WTC11 (cell line): ENCODE results near the gene HYDIN.
"Not testable (repeated sequence)": the region's sequence is repeated elsewhere in the genome, so short reads cannot be mapped to it uniquely, and the experiment has no call there.

Experiments
- CBFB ChIP-seq: sonication (generic); formaldehyde crosslinking; IDR thresholded peaks from 2 replicates; pipeline ENCODE4 v1.8.1; 2022; ENCODE audit warnings: mild to moderate bottlenecking, low read depth, missing genetic modification reagents
- CREB1 ChIP-seq: sonication (generic); formaldehyde crosslinking; IDR thresholded peaks from 2 replicates; pipeline ENCODE4 v1.8.0; 2023; ENCODE audit warnings: mild to moderate bottlenecking, missing genetic modification reagents
- CREM ChIP-seq: sonication (generic); formaldehyde crosslinking; IDR thresholded peaks from 2 replicates; pipeline ENCODE4 v1.8.1; 2022; ENCODE audit warnings: mild to moderate bottlenecking, missing genetic modification reagents, moderate library complexity
- CTCF ChIP-seq: fragments of 200-600 bp; IDR thresholded peaks from 2 replicates; pipeline ENCODE4 v1.8.0; 2022; ENCODE audit warnings: antibody characterized with exemption
- ETV6 ChIP-seq: sonication (generic); formaldehyde crosslinking; IDR thresholded peaks from 2 replicates; pipeline ENCODE4 v1.8.1; 2022; ENCODE audit warnings: mild to moderate bottlenecking, missing genetic modification reagents
- JAZF1 ChIP-seq: fragments of 250-450 bp; sonication (Bioruptor Pico); IDR thresholded peaks from 2 replicates; pipeline ENCODE4 v1.9.0; 2021; ENCODE audit warnings: moderate library complexity, mild to moderate bottlenecking, inconsistent platforms
- NFATC4 ChIP-seq: fragments of 250-450 bp; sonication (Bioruptor Pico); IDR thresholded peaks from 2 replicates; pipeline ENCODE4 v1.9.0; 2021; ENCODE audit warnings: mild to moderate bottlenecking
- NR1H2 ChIP-seq: sonication (generic); formaldehyde crosslinking; IDR thresholded peaks from 2 replicates; pipeline ENCODE4 v1.9.0; 2021; ENCODE audit warnings: mild to moderate bottlenecking, moderate library complexity, missing genetic modification reagents
- SP1 ChIP-seq: sonication (generic); formaldehyde crosslinking; conservative IDR thresholded peaks from 2 replicates; pipeline ENCODE4 v1.8.1; 2022; ENCODE audit warnings: missing genetic modification reagents
- TEAD4 ChIP-seq: sonication (generic); formaldehyde crosslinking; IDR thresholded peaks from 2 replicates; pipeline ENCODE4 v1.8.0; 2022; ENCODE audit warnings: mild to moderate bottlenecking, missing genetic modification reagents
- TP53 ChIP-seq: sonication (generic); formaldehyde crosslinking; IDR thresholded peaks from 2 replicates; pipeline ENCODE4 v1.8.1; 2023; ENCODE audit warnings: mild to moderate bottlenecking, missing genetic modification reagents
- USF2 ChIP-seq: sonication (generic); formaldehyde crosslinking; IDR thresholded peaks from 2 replicates; pipeline ENCODE4 v1.8.1; 2023; ENCODE audit warnings: mild to moderate bottlenecking, missing genetic modification reagents, moderate library complexity
- ZNF416 ChIP-seq: fragments of 250-450 bp; sonication (Bioruptor Pico); IDR thresholded peaks from 2 replicates; pipeline ENCODE4 v1.9.0; 2021; ENCODE audit warnings: mild to moderate bottlenecking, inconsistent platforms

- TF ChIP-seq CREM (CRISPR knock-in tag); USF2 (CRISPR knock-in tag); ETV6 (CRISPR knock-in tag); SP1; CREB1 (CRISPR knock-in tag); CTCF; NFATC4; TEAD4 (CRISPR knock-in tag); ZNF416 (CRISPR knock-in tag); JAZF1; CBFB (CRISPR knock-in tag); NR1H2 (CRISPR knock-in tag); TP53: not testable (repeated sequence)
These were observed 176.5 kb downstream of the HYDIN start for GRCh38 chr16:71053897-71054609.
